HEK293T (cell line): ENCODE data around the gene APOBEC3B.

Source experiments
- ARNT ChIP-seq: fragments of 450-650 bp; IDR thresholded peaks from 2 replicates; pipeline ENCODE4 v1.6.1; 2017; ENCODE audit warnings: mild to moderate bottlenecking
- BHLHE40 ChIP-seq: fragments of 450-650 bp; IDR thresholded peaks from 2 replicates; pipeline ENCODE4 v1.6.1; 2016; ENCODE audit warnings: mild to moderate bottlenecking, moderate library complexity, borderline replicate concordance
- ELF4 ChIP-seq: fragments of 450-650 bp; IDR thresholded peaks from 2 replicates; pipeline ENCODE4 v1.6.1; 2017; ENCODE audit warnings: antibody characterized with exemption
- FOXA1 ChIP-seq: fragments of 450-650 bp; IDR thresholded peaks from 2 replicates; pipeline ENCODE4 v1.6.1; 2016; ENCODE audit warnings: mild to moderate bottlenecking
- FOXK2 ChIP-seq: fragments of 450-650 bp; IDR thresholded peaks from 2 replicates; pipeline ENCODE4 v1.6.1; 2016; ENCODE audit warnings: mild to moderate bottlenecking
- HDGF ChIP-seq: fragments of 450-650 bp; IDR thresholded peaks from 2 replicates; pipeline ENCODE4 v1.6.1; 2017; ENCODE audit warnings: antibody characterized with exemption, borderline replicate concordance
- L3MBTL2 ChIP-seq: fragments of 450-650 bp; conservative IDR thresholded peaks from 2 replicates; pipeline ENCODE4 v1.6.1; 2016; ENCODE audit warnings: mild to moderate bottlenecking
- LEF1 ChIP-seq: fragments of 450-650 bp; IDR thresholded peaks from 2 replicates; pipeline ENCODE4 v1.6.1; 2017; ENCODE audit warnings: mild to moderate bottlenecking, borderline replicate concordance
- NFRKB ChIP-seq: fragments of 450-650 bp; IDR thresholded peaks from 2 replicates; pipeline ENCODE4 v1.6.1; 2016; ENCODE audit warnings: mild to moderate bottlenecking, moderate library complexity
- SP1 ChIP-seq: fragments of 450-650 bp; IDR thresholded peaks from 2 replicates; pipeline ENCODE4 v1.6.1; 2017
- SUZ12 ChIP-seq: fragments of 450-650 bp; IDR thresholded peaks from 2 replicates; pipeline ENCODE4 v1.6.1; 2016; ENCODE audit warnings: mild to moderate bottlenecking
- TF ChIP-seq, protein P1 (sequence below): fragments of 450-650 bp; IDR thresholded peaks from 2 replicates; pipeline ENCODE4 v1.6.1; 2016

DNA sequence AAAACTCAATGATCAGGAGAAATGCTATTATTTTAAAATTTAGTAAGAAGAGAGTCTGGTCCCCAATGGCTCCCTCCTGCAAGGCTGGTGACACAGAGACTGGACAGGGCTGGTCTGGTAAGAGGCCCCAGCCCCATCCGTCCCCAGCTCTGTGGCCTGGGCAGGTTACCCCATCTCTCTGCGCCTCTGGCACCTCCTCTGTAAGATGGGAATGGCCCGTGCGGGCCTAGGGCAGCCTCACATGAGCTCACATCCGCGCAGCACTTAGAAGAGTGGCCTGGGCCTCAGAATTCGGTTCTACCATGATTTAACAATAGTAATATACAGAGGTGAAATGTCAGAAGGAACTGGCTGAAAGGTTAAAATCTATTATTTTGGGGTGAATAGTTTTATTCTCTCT, 59.8 kb downstream of the APOBEC3B start:
- TF ChIP-seq BHLHE40 (no peak), SUZ12 (no peak), SP1 (no peak), FOXA1 (no peak), ARNT (no peak), LEF1 (no peak), HDGF (no peak), NFRKB (no peak), L3MBTL2 (no peak), FOXK2 (no peak), ELF4 (no peak)
- TF ChIP-seq, protein P1, sequence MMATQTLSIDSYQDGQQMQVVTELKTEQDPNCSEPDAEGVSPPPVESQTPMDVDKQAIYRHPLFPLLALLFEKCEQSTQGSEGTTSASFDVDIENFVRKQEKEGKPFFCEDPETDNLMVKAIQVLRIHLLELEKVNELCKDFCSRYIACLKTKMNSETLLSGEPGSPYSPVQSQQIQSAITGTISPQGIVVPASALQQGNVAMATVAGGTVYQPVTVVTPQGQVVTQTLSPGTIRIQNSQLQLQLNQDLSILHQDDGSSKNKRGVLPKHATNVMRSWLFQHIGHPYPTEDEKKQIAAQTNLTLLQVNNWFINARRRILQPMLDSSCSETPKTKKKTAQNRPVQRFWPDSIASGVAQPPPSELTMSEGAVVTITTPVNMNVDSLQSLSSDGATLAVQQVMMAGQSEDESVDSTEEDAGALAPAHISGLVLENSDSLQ = no peak
